GM12873 (cell line): ENCODE measurements around the gene HABP2.

Experiments used
- CTCF ChIP-seq: IDR thresholded peaks from 2 replicates; pipeline ENCODE4 v1.5.1; 2012; ENCODE audit warnings: low read depth, mild to moderate bottlenecking, moderate library complexity, low read length, control low read depth; ENCODE audit not compliant: insufficient read depth; ENCODE audit errors: missing control alignments

HABP2 gene

GRCh38 chr10:113600569-113600968 is 47.7 kb downstream of the HABP2 start:
- no peak for TF ChIP-seq CTCF

- TF ChIP-seq CTCF = no peak
These were observed 50.4 kb downstream of the HABP2 start for GRCh38 chr10:113603057-113603777.

- no peak for TF ChIP-seq CTCF
These were observed 51.7 kb downstream of the HABP2 start for GRCh38 chr10:113604572-113604971.

GRCh38 chr10:113605268-113605978 is 52.6 kb downstream of the HABP2 start:
- no peak for TF ChIP-seq CTCF

GRCh38 chr10:113609704-113610108 is 56.9 kb downstream of the HABP2 start:
- TF ChIP-seq CTCF = no peak

- no peak for TF ChIP-seq CTCF
These were observed 58.1 kb downstream of the HABP2 start for GRCh38 chr10:113610631-113611601.

GRCh38 chr10:113612154-113612553 is 59.3 kb downstream of the HABP2 start:
- no peak for TF ChIP-seq CTCF
